ENCODE measurements around the gene SOWAHC.
A peak's percentile ranks its signal among the peaks of the same experiment; 100 is the strongest.
"Not testable (repeated sequence)": the region's sequence is repeated elsewhere in the genome, so short reads cannot be mapped to it uniquely, and the experiment has no call there.

Gene SOWAHC, protein sequence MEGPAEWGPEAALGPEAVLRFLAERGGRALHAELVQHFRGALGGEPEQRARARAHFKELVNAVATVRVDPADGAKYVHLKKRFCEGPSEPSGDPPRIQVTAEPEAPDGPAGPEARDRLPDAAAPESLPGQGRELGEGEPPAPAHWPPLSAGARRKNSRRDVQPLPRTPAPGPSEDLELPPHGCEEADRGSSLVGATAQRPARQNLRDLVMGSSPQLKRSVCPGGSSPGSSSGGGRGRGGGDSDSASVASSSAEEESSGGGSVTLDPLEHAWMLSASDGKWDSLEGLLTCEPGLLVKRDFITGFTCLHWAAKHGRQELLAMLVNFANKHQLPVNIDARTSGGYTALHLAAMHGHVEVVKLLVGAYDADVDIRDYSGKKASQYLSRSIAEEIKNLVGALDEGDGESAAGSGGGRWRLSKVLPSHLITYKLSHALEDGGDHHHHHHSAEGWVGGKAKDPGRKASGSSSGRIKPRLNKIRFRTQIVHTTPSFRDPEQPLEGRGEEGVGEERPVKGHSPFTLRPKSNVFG

GRCh38 chr2:109613922-109614714 lies at the start of gene SOWAHC, which contains the start of gene SEPTIN10:
SOWAHC (plus strand) TSS chr2:109614364; CDS start chr2:109614490, 126 bp downstream.
SEPTIN10 (minus strand) TSS chr2:109613966; CDS start chr2:109613827, 139 bp downstream.
- peak; percentile 75 for DNase-seq (ENCODE audit: low read depth)

DNA sequence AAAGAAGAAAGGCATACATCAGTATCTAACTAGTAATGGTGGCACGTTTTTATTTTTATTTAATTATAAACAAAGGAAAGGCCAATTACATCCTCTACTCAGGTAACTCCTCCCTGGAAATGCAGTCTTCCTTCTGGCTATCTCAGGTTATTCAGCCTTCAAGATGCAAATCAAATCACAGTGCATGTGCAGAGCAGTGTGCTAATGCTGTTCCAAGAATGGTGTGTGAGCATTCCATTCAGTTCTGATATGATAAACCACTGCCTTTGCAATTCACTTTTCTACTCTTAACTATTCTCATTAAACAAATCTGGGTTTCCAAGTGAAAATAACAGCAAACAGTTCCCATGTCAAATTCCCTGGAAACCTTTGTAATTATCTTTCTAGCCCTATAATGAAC lies 38.8 kb upstream of the SOWAHC start:
- DNase-seq (ENCODE audit: low read depth), result no peak

- not testable (repeated sequence) for DNase-seq (ENCODE audit: low read depth)
These were observed 36.5 kb upstream of the SOWAHC start for GRCh38 chr2:109577630-109578029.

GRCh38 chr2:109582928-109583895 lies 31.0 kb upstream of the SOWAHC start:
- no peak for DNase-seq (ENCODE audit: low read depth)

GRCh38 chr2:109586687-109587086 lies 27.5 kb upstream of the SOWAHC start:
- no peak for DNase-seq (ENCODE audit: low read depth)

DNA sequence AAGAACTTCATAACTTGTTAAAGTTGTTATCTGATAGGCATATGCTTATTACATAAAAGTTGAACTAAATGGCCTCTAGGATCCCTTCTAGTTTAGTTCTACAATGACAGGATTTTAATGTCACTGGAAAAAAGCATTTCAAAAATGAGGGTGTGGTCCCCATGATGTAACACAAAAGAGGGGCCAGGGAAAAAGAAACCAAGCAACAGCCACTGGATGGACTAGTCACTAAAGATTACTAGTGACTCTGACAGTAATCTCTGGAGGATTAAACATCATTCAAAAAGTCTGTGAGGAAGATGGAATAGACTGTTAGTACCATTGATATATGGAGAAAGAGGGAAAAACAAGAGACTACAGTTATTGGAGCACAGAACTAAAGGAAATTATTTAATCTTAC lies 23.0 kb upstream of the SOWAHC start:
- DNase-seq (ENCODE audit: low read depth), result no peak

DNA sequence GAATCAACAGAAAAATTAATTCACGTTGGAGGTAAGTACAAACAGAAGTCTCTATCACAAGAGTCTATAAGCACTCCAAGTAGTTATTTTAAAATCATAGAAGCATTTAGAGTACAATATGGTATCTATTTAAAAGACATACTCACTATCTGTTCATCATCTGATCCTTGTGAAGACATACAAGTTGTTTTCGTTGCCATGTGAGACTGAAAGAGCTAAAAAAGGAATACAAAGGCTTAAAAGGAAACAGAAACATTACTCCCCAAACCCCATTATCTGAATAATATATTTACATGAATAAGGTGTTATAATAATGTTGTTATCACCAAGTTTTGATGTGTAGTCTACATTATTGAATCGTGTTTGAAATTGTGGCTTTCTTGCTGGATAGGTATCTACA lies 21.3 kb upstream of the SOWAHC start:
- no peak for DNase-seq (ENCODE audit: low read depth)

- no peak for DNase-seq (ENCODE audit: low read depth)
These were observed 19.8 kb upstream of the SOWAHC start for GRCh38 chr2:109594246-109594885.

- no peak for DNase-seq (ENCODE audit: low read depth)
These were observed 18.5 kb upstream of the SOWAHC start for GRCh38 chr2:109595644-109596043.

DNA sequence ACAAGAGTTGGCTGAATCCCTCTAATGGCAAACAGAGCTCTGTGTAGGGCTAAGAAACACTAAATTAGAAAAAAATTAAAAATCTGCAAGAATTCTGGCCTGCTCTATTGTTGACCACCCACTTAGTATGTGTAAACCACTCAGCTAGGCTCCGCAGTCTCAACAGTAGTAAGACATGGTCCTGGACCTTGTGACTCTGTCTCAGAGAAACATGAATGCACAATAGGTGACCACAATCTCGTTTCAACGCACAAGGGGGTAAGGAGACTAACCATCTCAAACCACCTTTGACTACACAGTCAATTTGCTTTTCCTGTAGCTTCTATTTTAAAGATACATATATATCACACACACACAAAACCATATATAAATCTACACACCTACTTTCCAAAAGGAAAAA lies 16.9 kb upstream of the SOWAHC start:
- no peak for DNase-seq (ENCODE audit: low read depth)

DNA sequence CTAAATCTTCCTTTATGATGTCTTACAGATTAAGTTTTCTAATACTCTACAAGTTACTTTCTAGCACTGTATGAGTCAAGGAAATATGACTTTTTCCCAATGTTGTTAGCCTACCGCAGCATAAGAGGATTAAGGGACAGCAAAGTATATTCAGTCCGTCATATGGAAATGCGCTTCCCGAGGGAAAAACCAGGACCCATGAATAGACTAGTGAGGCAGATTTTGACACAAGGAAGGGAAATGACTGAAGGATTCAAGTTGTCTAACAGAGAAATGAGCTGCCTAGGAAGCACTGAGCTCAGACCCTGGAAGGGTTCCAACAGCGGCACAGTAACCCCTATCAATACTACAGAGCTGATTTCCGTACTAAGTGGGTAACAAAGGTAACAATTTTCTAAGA lies 12.4 kb upstream of the SOWAHC start:
- no peak for DNase-seq (ENCODE audit: low read depth)

GRCh38 chr2:109602617-109603188 lies 11.5 kb upstream of the SOWAHC start:
- no peak for DNase-seq (ENCODE audit: low read depth)

GRCh38 chr2:109604597-109604996 lies 9.6 kb upstream of the SOWAHC start:
- DNase-seq (ENCODE audit: low read depth), result no peak

GRCh38 chr2:109607766-109608165 lies 6.4 kb upstream of the SOWAHC start:
- no peak for DNase-seq (ENCODE audit: low read depth)

GRCh38 chr2:109609352-109610024 lies 4.7 kb upstream of the SOWAHC start:
- DNase-seq (ENCODE audit: low read depth), result no peak

GRCh38 chr2:109611467-109612095 lies 2.6 kb upstream of the SOWAHC start:
- DNase-seq (ENCODE audit: low read depth), result no peak

- DNase-seq (ENCODE audit: low read depth), result no peak
These were observed 863 bp upstream of the SOWAHC start for GRCh38 chr2:109613081-109613921.

- DNase-seq (ENCODE audit: low read depth), result no peak
These were observed 812 bp downstream of the SOWAHC start for GRCh38 chr2:109614715-109615636.

Data from activated T-cell treated with anti-CD3 and anti-CD28 coated beads for 48 hours (primary cell).